GM12878 (cell line): ENCODE measurements around the gene FXYD6. TPM values are rescaled to one million over a fixed set of nuclear protein-coding genes. Genes with fewer than 3 reads are reported as not detected.

Experiments
- ATAC-seq: fragments of 200-7000 bp; cut with Tn5 transposase; 3 replicates; pipeline ENCODE4 v1.9.1; 2020; ENCODE audit warnings: mild to moderate bottlenecking, moderate library complexity
- BruUV-seq: library from RNA; stranded (reverse); fragments of 400-500 nt; replicated peaks from 2 replicates; lab custom pipeline; 2021; lab: Mats Ljungman, UMichigan
- CTCF ChIA-PET: fragments of 300-600 bp; sonication (Branson Sonifier 250); formaldehyde crosslinking; extraction: SDS; loops from one replicate; lab custom pipeline; 2021; ENCODE audit warnings: inconsistent platforms; lab: Yijun Ruan, JAX
- POLR2A ChIA-PET: fragments of 350-600 bp; formaldehyde crosslinking; extraction: SDS; loops from one replicate; lab custom pipeline; 2021; ENCODE audit warnings: inconsistent platforms; lab: Charles Lee
- RAD21 ChIA-PET: fragments of 300-600 bp; sonication (Branson Sonifier 250); formaldehyde crosslinking; loops from one replicate; lab custom pipeline; 2023; ENCODE audit warnings: antibody characterized with exemption; ENCODE audit not compliant: unreplicated experiment; lab: Charles Lee
- SMC1A ChIA-PET: fragments of 300-600 bp; sonication (Branson Sonifier 250); formaldehyde crosslinking; loops from one replicate; lab custom pipeline; 2023; ENCODE audit not compliant: unreplicated experiment, uncharacterized antibody; lab: Charles Lee
- DNase-seq: peaks from one replicate; pipeline ENCODE4 v3.0.0-alpha.2; 2011; ENCODE audit warnings: low read depth, low spot score
- FAIRE-seq: peaks from 3 replicates; lab custom pipeline; 2011; peaks lifted over from hg19 to GRCh38; lab: Jason Lieb, UNC
- H2AFZ ChIP-seq: 2 replicates; pipeline ENCODE4 v1.6.0; 2011; ENCODE audit warnings: low read depth, low read length, control low read depth; ENCODE audit not compliant: control insufficient read depth
- H3K27ac ChIP-seq: 2 replicates; pipeline ENCODE4 v1.5.1; 2011; ENCODE audit warnings: control low read depth; ENCODE audit not compliant: control insufficient read depth, insufficient read depth
- H3K27me3 ChIP-seq, 2 experiments: replicated peaks in 1 of 2; 2 replicates each; pipeline versions ENCODE4 v1.6.0 to v1.6.1; 2011; ENCODE audit warnings: low read length in 1 of 2; ENCODE audit not compliant: control insufficient read depth in 2 of 2, insufficient read depth in 2 of 2
- H3K36me3 ChIP-seq, 2 experiments: 2 replicates each; pipeline ENCODE4 v1.5.1; 2011; ENCODE audit warnings: low read length in 1 of 2; ENCODE audit not compliant: control insufficient read depth in 2 of 2, insufficient read depth in 2 of 2
- H3K4me1 ChIP-seq: 2 replicates; pipeline ENCODE4 v1.6.1; 2011; ENCODE audit warnings: mild to moderate bottlenecking, low read length, moderate library complexity, mixed read lengths; ENCODE audit not compliant: control insufficient read depth, insufficient read depth
- H3K4me2 ChIP-seq: 2 replicates; pipeline ENCODE4 v1.6.0; 2011; ENCODE audit warnings: control low read depth; ENCODE audit not compliant: control insufficient read depth, insufficient read depth
- H3K4me3 ChIP-seq: fragments of 200-600 bp; sonication (generic); 2 replicates; pipeline ENCODE4 v1.5.1; 2016
- H3K79me2 ChIP-seq: 2 replicates; pipeline ENCODE4 v1.6.0; 2011; ENCODE audit warnings: low read length; ENCODE audit not compliant: control insufficient read depth, insufficient read depth
- H3K9ac ChIP-seq: 2 replicates; pipeline ENCODE4 v1.8.0; 2011; ENCODE audit warnings: low read length, control low read depth, mixed read lengths; ENCODE audit not compliant: control insufficient read depth, insufficient read depth
- H3K9me3 ChIP-seq: replicated peaks from 3 replicates; pipeline ENCODE4 v1.5.1; 2011; ENCODE audit warnings: mild to moderate bottlenecking, low read length; ENCODE audit not compliant: control insufficient read depth, insufficient read depth
- H4K20me1 ChIP-seq: 2 replicates; pipeline ENCODE4 v1.6.0; 2011; ENCODE audit not compliant: control insufficient read depth, insufficient read depth
- BCL3 ChIP-seq: IDR thresholded peaks from 2 replicates; pipeline ENCODE4 v1.6.1; 2011; ENCODE audit warnings: borderline replicate concordance, low read depth, mild to moderate bottlenecking, moderate library complexity, low read length; ENCODE audit not compliant: insufficient read depth, poor library complexity, severe bottlenecking
- BHLHE40 ChIP-seq, 2 experiments: fragments of 450-650 bp in 1 of 2; IDR thresholded peaks; 2 replicates each; pipeline ENCODE4 v1.6.1; 2011 to 2017; ENCODE audit warnings: low read depth in 2 of 2, borderline replicate concordance in 1 of 2, improper control_type of control experiment in 1 of 2, low read length in 1 of 2, mild to moderate bottlenecking in 1 of 2
- CEBPZ ChIP-seq: fragments of 150-350 bp; IDR thresholded peaks from 2 replicates; pipeline ENCODE4 v1.6.1; 2016; ENCODE audit warnings: low read depth, low read length
- FOXM1 ChIP-seq: IDR thresholded peaks from 2 replicates; pipeline ENCODE4 v1.6.1; 2012; ENCODE audit warnings: low read depth, mild to moderate bottlenecking, inconsistent platforms, low read length, moderate library complexity
- MEF2A ChIP-seq: IDR thresholded peaks from 2 replicates; pipeline ENCODE4 v1.6.1; 2011; ENCODE audit warnings: low read depth, mild to moderate bottlenecking, low read length, moderate library complexity; ENCODE audit not compliant: insufficient read depth
- MEF2B ChIP-seq: fragments of 450-650 bp; IDR thresholded peaks from 2 replicates; pipeline ENCODE4 v1.6.1; 2018; ENCODE audit warnings: mild to moderate bottlenecking, moderate library complexity; ENCODE audit not compliant: partially characterized antibody, poor library complexity, severe bottlenecking
- POU2F2 ChIP-seq: IDR thresholded peaks from 3 replicates; pipeline ENCODE4 v1.6.1; 2011; ENCODE audit warnings: low read depth, mild to moderate bottlenecking, low read length, borderline replicate concordance
- RELA ChIP-seq: fragments of 450-650 bp; IDR thresholded peaks from 2 replicates; pipeline ENCODE4 v1.8.0; 2014; ENCODE audit warnings: borderline replicate concordance; ENCODE audit not compliant: partially characterized antibody
- RFX5 ChIP-seq: IDR thresholded peaks from 2 replicates; pipeline ENCODE4 v1.6.1; 2011; ENCODE audit warnings: low read depth, low read length, improper control_type of control experiment
- RUNX3 ChIP-seq: IDR thresholded peaks from 2 replicates; pipeline ENCODE4 v1.6.1; 2012; ENCODE audit warnings: low read length, inconsistent platforms
- SMAD5 ChIP-seq: IDR thresholded peaks from 2 replicates; pipeline ENCODE4 v1.6.1; 2016; ENCODE audit warnings: antibody characterized with exemption, low read depth
- SP1 ChIP-seq: IDR thresholded peaks from one replicate; pipeline ENCODE4 v1.6.1; 2011; ENCODE audit warnings: low read depth, low read length
- SREBF2 ChIP-seq: IDR thresholded peaks from 2 replicates; pipeline ENCODE4 v1.6.1; 2012; ENCODE audit warnings: mild to moderate bottlenecking, low read length
- TCF7 ChIP-seq: IDR thresholded peaks from 2 replicates; pipeline ENCODE4 v1.6.1; 2014; ENCODE audit warnings: antibody characterized with exemption, borderline replicate concordance
- USF2 ChIP-seq: IDR thresholded peaks from 2 replicates; pipeline ENCODE4 v1.6.1; 2011; ENCODE audit warnings: low read depth, low read length, improper control_type of control experiment, borderline replicate concordance
- ZNF24 ChIP-seq: fragments of 450-650 bp; IDR thresholded peaks from 2 replicates; pipeline ENCODE4 v1.6.1; 2017; ENCODE audit warnings: antibody characterized with exemption, mild to moderate bottlenecking
- WGBS: methylation state at CpG from one replicate; pipeline ENCODE4 v1.1.6; 2016; ENCODE audit warnings: low lambda C conversion rate; ENCODE audit not compliant: insufficient replicate concordance, insufficient coverage; ENCODE audit errors: missing lambda C conversion rate; 5-methylcytosine and 5-hydroxymethylcytosine counted together
- in situ Hi-C: fragments of 300-500 bp; cut with MboI; formaldehyde crosslinking; loops from 9 replicates; pipeline ENCODE4 v1.14.3; 2018; ENCODE audit warnings: mixed read lengths
- intact Hi-C: fragments of 100-400 bp; cut with micrococcal nuclease; formaldehyde crosslinking; loops from one replicate; pipeline ENCODE4 v1.14.2; 2022; ENCODE audit not compliant: unreplicated experiment
- polyA plus RNA-seq, 11 experiments: library from polyadenylated mRNA; depleted of rRNA in 4 of 11; unstranded in 6 of 11; stranded (reverse) in 5 of 11; fragments of >200 nt; fragmentation: Nextera tagmentation in 4 of 11; fragmentation: Illumina TruSeq in 1 of 11; extraction: Ambion mirVana in 4 of 11; extraction: Trizol in 1 of 11; gene quantifications; 1 replicate in 1 of 11; 2 replicates in 10 of 11; pipeline versions ENCODE4 v1.2.1 to v1.2.3, GENCODE V29; 2011 to 2016; ENCODE audit warnings: inconsistent platforms in 2 of 11, missing spikeins in 2 of 11, low read depth in 1 of 11
- total RNA-seq, 4 experiments: library from RNA; depleted of rRNA in 3 of 4; stranded (reverse); fragments of >200 nt in 3 of 4; fragmentation: Illumina TruSeq in 1 of 4; extraction: Trizol in 1 of 4; gene quantifications; 2 replicates each; pipeline versions ENCODE4 v1.2.1 to v1.2.3, GENCODE V29; 2013 to 2021

The FXYD6 gene
- total and polyA plus RNA-seq, 10 of the 15 experiments (the other 5 are each of a cell fraction or from before 2014, with no cell fraction given), result 0.09 to 2.0 (median 0.23) TPM; not detected in 2

- TF ChIP-seq BCL3 (no peak), RFX5 (no peak), SREBF2 (no peak), ZNF24 (no peak), POU2F2 (no peak), USF2 (no peak)
- TF ChIP-seq, all 136 proteins: peak for 0
These were observed 37.6 kb downstream of the FXYD6 start (continued) for GRCh38 chr11:117838901-117839300.

GRCh38 chr11:117837791-117838190 is 38.7 kb downstream of the FXYD6 start:
- Histone ChIP-seq H3K79me2 (no peaks in the 10 kb centered on the region), H2AFZ (no peak overlapping the region), H3K4me3 (no peak overlapping the region), H3K4me1 (no peaks in the 10 kb centered on the region), H4K20me1 (no peaks in the 10 kb centered on the region), H3K36me3 (no peaks in the 10 kb centered on the region), H3K4me2 (no peak overlapping the region), H3K9me3 (no peaks in the 10 kb centered on the region), H3K9ac (no peak overlapping the region), H3K27me3 (peaks cover 0 to 7% of the 10 kb centered on the region in 2 experiments; a peak in 1 of 4 replicates), H3K27ac (no peak overlapping the region)
- in situ Hi-C loops, result no loop called here
- FAIRE-seq (no peak), ATAC-seq (no peak; the same call in 2 of the 3 replicates), DNase-seq (no peak)
- POLR2A ChIA-PET, result no interaction called here
- CTCF ChIA-PET, result interaction anchor here (1.0 to 1.3 kb wide), 2 partner anchors 109 kb away, joined by 4 to 7 read pairs; no protein-coding TSS in a partner anchor
- BruUV-seq, result no TSS peak
- SMC1A ChIA-PET, result interaction anchor here (0.7 to 1.1 kb wide), 5 partner anchors 14 to 215 kb away, joined by 3 to 4 read pairs (median 3); no protein-coding TSS in a partner anchor
- intact Hi-C loops, result no loop called here
- RAD21 ChIA-PET, result no interaction called here
- 16% methylated on average over 8 of the region's 8 CpGs for WGBS
- no peak for TF ChIP-seq RELA
- no peak for TF ChIP-seq CEBPZ
- no peak for TF ChIP-seq FOXM1
- TF ChIP-seq MEF2B, result no peak
- TF ChIP-seq SP1, result no peak
- TF ChIP-seq MEF2A, result no peak
- no peak for TF ChIP-seq SMAD5
- no peak for TF ChIP-seq ZNF24
- TF ChIP-seq RUNX3, result 0 out of 2 replicates have a peak, but pooled peaks have one; percentile 7
- peak in 1 of 2 experiments; percentile 59; a peak in 2 of 4 replicates for TF ChIP-seq BHLHE40 (IDR thresholded peaks at IDR 0.05; ENCODE audit: borderline replicate concordance in 1 of 2, low read depth in 2 of 2, low read length in 1 of 2)
- no peak for TF ChIP-seq TCF7
- TF ChIP-seq BCL3, result no peak
